GM18526 (cell line): ENCODE results near the gene SH3BP5L.

Experiments used
- POLR2A ChIP-seq: IDR thresholded peaks from 3 replicates; pipeline ENCODE4 v1.6.1; 2011; ENCODE audit not compliant: insufficient read length; ENCODE audit errors: extremely low read depth

SH3BP5L gene

GRCh38 chr1:248825909-248826760 is at the start of gene SH3BP5L:
Gene SH3BP5L (minus strand): TSS chr1:248825915. CDS start chr1:248824935, 980 bp downstream.
- peak; percentile 78 for TF ChIP-seq POLR2A

- no peak for TF ChIP-seq POLR2A
Observed at GRCh38 chr1:248873993-248874533, 48.3 kb upstream of the SH3BP5L start.

DNA sequence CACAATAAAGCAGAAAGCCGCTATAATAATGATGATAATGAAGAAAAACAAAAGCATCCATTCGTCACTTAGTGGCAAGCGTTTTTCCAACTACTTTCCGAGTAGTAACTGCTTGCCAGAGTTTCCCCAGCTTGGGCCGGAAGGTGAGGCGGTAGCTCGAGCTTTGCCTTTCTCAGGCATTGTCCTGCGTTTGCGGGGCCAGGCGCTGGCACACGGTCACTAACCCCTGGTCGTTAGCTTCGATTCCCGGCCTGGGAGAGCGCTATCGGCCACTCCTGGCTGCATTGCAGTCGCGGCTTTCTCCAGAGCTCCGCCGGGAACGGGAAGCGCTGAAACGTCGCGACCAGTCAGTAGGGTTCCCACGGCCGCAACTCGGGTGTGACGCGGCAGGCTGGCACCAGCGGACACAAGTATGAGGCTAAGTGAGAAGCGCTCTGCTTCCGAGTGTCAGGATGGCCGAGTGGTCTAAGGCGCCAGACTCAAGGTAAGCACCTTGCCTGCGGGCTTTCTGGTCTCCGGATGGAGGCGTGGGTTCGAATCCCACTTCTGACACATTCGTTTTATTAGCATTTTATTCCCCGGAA is 47.8 kb upstream of the SH3BP5L start:
- peak; percentile 33 for TF ChIP-seq POLR2A

GRCh38 chr1:248872752-248873408 is 47.2 kb upstream of the SH3BP5L start:
- no peak for TF ChIP-seq POLR2A

- TF ChIP-seq POLR2A = no peak
Observed at GRCh38 chr1:248871837-248872401, 46.2 kb upstream of the SH3BP5L start.

DNA sequence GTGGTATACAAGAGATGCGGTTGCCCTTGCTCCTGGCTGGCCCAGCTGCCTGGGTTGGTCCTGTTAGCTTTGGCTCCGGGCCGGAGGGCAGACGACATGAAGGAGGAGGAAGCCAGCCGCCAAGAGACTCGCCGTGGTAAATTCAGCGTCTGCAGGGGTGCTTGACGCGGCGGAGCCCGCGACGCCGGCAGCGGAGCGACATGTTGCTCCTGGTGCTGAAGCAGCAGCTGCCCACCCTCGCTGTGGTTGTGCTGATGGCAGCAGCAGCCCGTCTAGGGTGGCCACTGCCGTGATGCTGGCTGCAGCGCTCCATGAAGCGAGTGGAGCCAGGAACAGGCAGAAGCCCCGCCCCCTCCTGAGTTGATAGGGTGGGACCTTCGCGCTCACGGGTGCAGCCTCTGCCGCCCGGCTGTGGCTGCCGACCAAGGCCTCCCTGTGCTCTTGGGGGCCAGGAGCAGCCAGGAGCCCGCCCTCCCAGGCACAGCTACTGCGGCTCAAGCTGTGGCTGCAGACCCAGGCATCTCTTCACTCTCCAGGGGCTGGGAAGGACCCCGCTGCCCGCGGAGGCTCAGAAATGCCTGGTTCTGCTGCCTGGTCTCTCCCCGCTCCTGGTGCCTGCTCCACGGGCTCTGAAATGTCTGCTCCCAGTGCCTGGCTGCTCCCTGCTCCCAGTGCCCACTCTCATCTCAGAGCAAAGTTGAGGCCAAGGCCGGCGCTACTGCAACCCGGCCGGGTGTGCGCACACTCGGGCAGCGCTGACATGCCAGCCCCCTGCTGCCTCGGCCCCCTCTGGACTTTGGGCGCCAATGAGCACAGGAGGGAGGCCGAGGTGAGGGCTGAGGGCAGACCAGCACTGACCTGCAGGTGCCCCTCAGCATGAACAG is 37.5 kb upstream of the SH3BP5L start:
- peak; percentile 75 for TF ChIP-seq POLR2A

GRCh38 chr1:248862695-248862997 is 36.9 kb upstream of the SH3BP5L start:
- TF ChIP-seq POLR2A = no peak

DNA sequence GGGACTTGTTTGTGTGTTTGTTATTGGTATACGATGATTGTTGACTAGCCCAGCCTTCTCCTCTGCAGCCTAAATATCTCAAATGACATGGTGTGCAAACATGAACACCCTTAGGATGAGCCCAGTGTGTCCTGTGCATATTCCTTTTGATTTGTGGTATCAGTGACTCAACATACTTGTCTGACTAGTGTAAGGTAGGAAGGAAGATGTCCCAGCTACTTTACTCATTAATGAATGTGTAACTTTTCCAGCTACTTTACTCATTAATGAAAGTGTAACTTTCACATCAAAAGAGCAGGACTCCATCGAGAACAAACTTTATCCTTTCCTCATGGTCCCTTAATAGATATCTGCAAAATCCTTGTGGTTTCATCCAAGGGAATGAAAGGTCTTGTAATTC is 35.9 kb upstream of the SH3BP5L start:
- TF ChIP-seq POLR2A = no peak

DNA sequence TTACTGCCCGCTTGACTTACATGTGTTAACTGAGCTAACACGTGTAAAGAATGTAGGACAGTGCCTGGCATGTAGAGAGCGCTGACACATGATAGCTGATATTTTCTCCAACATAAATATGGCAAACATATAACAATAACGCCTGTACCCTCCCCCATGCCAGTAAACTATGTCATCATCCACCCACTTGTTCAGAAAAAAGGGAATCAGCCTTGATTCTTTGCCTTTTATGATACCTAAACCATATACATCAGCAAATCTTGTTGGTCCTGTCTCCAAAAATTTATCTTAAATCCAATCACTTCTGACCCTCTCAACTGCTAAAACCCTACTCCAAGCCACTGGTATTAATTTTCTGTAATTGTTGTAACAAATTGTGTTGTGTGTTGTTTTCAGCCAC is 34.3 kb upstream of the SH3BP5L start:
- no peak for TF ChIP-seq POLR2A

DNA sequence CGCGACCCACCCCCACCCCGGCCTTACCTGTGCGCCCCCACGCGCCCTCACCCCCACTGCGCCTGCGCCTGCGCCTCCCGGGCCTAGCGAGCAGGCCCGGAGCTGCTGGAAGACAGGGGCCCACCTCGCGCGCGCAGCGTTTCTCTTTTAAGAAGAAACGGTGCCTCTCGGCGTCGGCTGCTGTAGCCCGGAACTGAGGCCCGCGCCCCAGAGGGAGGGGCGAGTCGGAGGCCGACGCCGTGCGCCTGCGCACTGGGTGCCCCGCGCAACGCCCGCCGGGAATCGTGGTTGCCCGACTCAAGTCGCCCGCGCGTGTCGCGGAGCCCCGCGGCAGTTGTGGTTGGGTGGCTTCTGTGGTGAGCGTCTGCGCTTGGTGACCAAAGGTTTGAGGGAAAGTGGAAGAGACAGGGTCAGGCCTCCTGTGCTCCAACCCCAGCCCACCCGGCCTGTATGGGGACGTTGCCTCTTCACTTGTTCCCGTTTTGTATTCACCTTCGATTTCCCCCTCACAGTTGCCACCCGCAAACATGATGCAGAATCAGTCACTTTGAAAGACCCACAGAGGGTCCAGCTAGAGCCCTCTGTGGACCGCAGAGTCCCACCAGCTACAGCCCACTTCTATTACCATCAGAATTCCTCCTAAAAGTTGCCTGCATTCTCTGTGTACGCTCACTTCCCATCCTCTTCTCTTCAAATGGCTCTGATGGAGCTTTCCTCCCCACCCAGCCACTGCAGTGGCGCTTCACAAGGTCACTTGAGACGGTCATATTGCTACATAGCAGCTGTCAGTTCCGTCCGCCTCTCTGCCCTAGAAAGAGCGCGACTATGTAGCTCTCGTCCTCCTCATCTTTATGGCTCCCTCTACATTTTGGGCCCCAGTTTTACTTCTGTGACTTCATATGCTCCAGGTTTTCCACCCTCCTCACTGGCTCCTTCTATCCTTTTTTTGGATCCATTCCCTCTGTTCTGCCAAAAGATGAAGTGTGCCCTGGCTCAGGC is 33.5 kb upstream of the SH3BP5L start, which contains the start of gene ZNF692:
Gene ZNF692 (minus strand): TSS at position 195 of the 999 bp plus-strand sequence. CDS start 776 bp downstream, outside the sequence.
- TF ChIP-seq POLR2A = peak; percentile 93

- TF ChIP-seq POLR2A = peak; percentile 25
Observed at GRCh38 chr1:248858096-248858890, 32.6 kb upstream of the SH3BP5L start.

DNA sequence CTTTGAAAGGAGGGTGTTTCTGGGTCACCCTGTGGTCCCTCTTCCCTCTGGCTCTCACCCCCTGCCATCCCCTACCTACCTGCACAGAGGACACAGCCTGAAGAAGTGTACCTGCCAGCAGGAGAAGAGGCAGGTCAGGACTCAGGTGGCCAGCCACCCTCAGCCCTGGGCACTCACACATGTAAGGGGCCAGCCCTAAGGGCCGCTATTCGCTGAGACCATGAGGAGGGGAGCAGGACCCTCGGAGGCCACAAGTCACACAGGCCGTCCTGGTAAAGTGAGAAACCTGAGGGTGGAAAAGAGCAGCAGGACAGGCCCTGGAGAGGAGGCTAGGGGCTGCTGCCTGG is 32.0 kb upstream of the SH3BP5L start:
- TF ChIP-seq POLR2A = peak; percentile 14

- no peak for TF ChIP-seq POLR2A
Observed at GRCh38 chr1:248857201-248857600, 31.5 kb upstream of the SH3BP5L start.
